ENCODE data around the gene GMFB. TPM values are rescaled to one million over a fixed set of nuclear protein-coding genes. Genes with fewer than 3 reads are reported as not detected.

GMFB gene
- total and polyA plus RNA-seq, 9 of the 15 experiments (the other 6 are each of a cell fraction or from before 2014, with no cell fraction given), result 14.0 to 31.7 (median 20.5) TPM

DNA sequence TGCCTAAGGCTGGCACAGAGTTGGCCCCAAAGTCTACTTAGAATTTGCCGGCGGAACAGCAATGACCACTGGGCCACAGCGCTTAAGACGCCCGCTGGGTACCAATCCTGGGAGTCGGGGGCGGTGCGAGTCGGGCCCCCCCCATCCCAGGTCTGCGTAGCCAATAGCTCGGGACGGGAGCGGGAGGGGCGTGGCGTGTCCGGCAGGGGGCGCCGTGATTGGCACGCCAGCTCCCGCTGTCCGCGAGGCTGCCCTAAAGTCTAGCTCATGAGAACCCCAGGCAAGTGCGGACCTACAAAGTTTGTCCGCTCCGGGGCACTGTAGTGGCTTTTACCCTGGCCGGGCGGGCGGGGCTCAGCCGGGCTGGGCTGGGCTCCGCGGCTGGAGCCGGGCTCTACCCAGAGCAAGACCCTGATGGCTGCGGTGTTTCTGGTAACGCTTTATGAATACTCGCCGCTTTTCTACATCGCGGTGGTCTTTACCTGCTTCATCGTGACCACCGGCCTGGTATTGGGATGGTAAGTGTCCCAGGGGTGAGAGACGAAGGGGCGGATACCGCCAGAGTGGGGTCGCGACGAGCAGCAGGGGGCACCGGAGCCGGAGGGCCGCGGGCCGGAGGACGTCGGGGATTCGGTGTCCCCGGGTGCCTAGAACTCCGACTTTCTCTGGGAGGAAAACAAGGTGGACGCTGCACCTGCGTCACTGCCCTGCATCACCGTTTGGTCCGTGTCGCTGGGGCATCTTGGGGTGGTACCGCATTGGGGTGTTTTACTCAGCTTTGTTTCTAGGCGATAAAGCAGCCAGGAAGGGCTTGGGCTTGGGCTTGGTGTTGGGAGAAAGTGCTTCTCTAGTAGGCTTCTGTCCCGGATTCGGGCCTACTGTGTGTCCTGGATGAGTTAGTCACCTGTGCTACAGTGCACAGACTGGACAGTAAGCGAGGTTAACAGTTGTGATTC is 21.0 kb upstream of the GMFB start, which contains the start of gene CGRRF1 (continued):
- TF ChIP-seq, protein P1, sequence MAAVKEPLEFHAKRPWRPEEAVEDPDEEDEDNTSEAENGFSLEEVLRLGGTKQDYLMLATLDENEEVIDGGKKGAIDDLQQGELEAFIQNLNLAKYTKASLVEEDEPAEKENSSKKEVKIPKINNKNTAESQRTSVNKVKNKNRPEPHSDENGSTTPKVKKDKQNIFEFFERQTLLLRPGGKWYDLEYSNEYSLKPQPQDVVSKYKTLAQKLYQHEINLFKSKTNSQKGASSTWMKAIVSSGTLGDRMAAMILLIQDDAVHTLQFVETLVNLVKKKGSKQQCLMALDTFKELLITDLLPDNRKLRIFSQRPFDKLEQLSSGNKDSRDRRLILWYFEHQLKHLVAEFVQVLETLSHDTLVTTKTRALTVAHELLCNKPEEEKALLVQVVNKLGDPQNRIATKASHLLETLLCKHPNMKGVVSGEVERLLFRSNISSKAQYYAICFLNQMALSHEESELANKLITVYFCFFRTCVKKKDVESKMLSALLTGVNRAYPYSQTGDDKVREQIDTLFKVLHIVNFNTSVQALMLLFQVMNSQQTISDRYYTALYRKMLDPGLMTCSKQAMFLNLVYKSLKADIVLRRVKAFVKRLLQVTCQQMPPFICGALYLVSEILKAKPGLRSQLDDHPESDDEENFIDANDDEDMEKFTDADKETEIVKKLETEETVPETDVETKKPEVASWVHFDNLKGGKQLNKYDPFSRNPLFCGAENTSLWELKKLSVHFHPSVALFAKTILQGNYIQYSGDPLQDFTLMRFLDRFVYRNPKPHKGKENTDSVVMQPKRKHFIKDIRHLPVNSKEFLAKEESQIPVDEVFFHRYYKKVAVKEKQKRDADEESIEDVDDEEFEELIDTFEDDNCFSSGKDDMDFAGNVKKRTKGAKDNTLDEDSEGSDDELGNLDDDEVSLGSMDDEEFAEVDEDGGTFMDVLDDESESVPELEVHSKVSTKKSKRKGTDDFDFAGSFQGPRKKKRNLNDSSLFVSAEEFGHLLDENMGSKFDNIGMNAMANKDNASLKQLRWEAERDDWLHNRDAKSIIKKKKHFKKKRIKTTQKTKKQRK (IDR thresholded peaks at IDR 0.05; ENCODE audit: borderline replicate concordance, low read depth, low read length), result no peak
- TF ChIP-seq, protein P2, sequence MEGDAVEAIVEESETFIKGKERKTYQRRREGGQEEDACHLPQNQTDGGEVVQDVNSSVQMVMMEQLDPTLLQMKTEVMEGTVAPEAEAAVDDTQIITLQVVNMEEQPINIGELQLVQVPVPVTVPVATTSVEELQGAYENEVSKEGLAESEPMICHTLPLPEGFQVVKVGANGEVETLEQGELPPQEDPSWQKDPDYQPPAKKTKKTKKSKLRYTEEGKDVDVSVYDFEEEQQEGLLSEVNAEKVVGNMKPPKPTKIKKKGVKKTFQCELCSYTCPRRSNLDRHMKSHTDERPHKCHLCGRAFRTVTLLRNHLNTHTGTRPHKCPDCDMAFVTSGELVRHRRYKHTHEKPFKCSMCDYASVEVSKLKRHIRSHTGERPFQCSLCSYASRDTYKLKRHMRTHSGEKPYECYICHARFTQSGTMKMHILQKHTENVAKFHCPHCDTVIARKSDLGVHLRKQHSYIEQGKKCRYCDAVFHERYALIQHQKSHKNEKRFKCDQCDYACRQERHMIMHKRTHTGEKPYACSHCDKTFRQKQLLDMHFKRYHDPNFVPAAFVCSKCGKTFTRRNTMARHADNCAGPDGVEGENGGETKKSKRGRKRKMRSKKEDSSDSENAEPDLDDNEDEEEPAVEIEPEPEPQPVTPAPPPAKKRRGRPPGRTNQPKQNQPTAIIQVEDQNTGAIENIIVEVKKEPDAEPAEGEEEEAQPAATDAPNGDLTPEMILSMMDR (IDR thresholded peaks at IDR 0.05 in 2 of 3, conservative IDR thresholded peaks at IDR 0.05 in 1 of 3; ENCODE audit: insufficient read depth in 2 of 3, low read depth in 1 of 3, low read length in 3 of 3), result peak; percentile 44 to 60 (median 46)
- TF ChIP-seq TCF7 (IDR thresholded peaks at IDR 0.05; ENCODE audit: borderline replicate concordance) (no peak), STAT5A (IDR thresholded peaks at IDR 0.05; ENCODE audit: borderline replicate concordance, low read length) (no peak), EWSR1 (IDR thresholded peaks at IDR 0.05; ENCODE audit: borderline replicate concordance, low read depth, partially characterized antibody) (no peak), ELF1 (tag; IDR thresholded peaks at IDR 0.05) (no peak), HEY1 (CRISPR knock-in tag; IDR thresholded peaks at IDR 0.05; ENCODE audit: borderline replicate concordance) (no peak), HDAC6 (IDR thresholded peaks at IDR 0.05; ENCODE audit: low read depth, low read length) (no peak), EP400 (IDR thresholded peaks at IDR 0.05) (0 out of 2 replicates have a peak, but pooled peaks have one; percentile 14), GTF2E2 (tag; IDR thresholded peaks at IDR 0.05) (no peak), FOXK1 (CRISPR knock-in tag; IDR thresholded peaks at IDR 0.05; ENCODE audit: borderline replicate concordance) (no peak), ZFP36 (IDR thresholded peaks at IDR 0.05; ENCODE audit: low read depth, low read length, partially characterized antibody) (no peak), ZNF3 (CRISPR knock-in tag; IDR thresholded peaks at IDR 0.05) (no peak)
